ENCODE results near the gene CAMK2B. TPM values are rescaled to one million over a fixed set of nuclear protein-coding genes. Genes with fewer than 3 reads are reported as not detected.
A peak's percentile ranks its signal among the peaks of the same experiment; 100 is the strongest.

The CAMK2B gene
- total and polyA plus RNA-seq, 7 experiments from 2014 or later = 0.12 to 0.61 TPM; not detected in 5

GRCh38 chr7:44292876-44293560 is 32.4 kb downstream of the CAMK2B start:
- peak in 1 of 9 donors; percentile 15 for DNase-seq
- CTCF ChIA-PET = no interaction called here
- no peak overlapping the region for H3K27ac Mint-ChIP-seq

GRCh38 chr7:44292420-44292817 is 33.0 kb downstream of the CAMK2B start:
- POLR2A ChIA-PET = no interaction called here
- Mint-ChIP-seq H3K4me1 (peaks cover 0 to 3% (median 0%) of the 10 kb centered on the region in 7 donors), H3K27me3 (peaks cover 14 to 45% (median 21%) of the 10 kb centered on the region in 5 donors), H3K9me3 (peaks cover 0 to 8% (median 0%) of the 10 kb centered on the region in 11 donors), H3K27ac (no peak overlapping the region), H3K4me3 (no peak overlapping the region), H3K36me3 (peaks cover 0 to 6% (median 5%) of the 10 kb centered on the region in 5 donors)
- ATAC-seq (no peak), DNase-seq (no peak)
- Histone ChIP-seq H3K27me3 (ENCODE audit: control insufficient read depth in 2 of 2, insufficient read depth in 2 of 2, low read length in 2 of 2) (no peaks in the 10 kb centered on the region), H3K4me3 (ENCODE audit: low read length) (no peak overlapping the region), H3K4me1 (ENCODE audit: control insufficient read depth in 2 of 2, insufficient read depth in 2 of 2, low read length in 2 of 2) (no peaks in the 10 kb centered on the region), H3K9me3 (ENCODE audit: control insufficient read depth in 2 of 3, low read length in 3 of 3) (no peaks in the 10 kb centered on the region), H3K36me3 (ENCODE audit: control insufficient read depth in 2 of 3, insufficient read depth in 3 of 3, low read length in 3 of 3) (no peaks in the 10 kb centered on the region), H3K27ac (ENCODE audit: low read depth, low read length) (no peak overlapping the region)
- CTCF ChIA-PET = no interaction called here
- intact Hi-C loops (cut with micrococcal nuclease) = no loop called here

More at GRCh38 chr7:44292876-44293560, 32.4 kb downstream of the CAMK2B start:
- POLR2A ChIA-PET = no interaction called here
- ATAC-seq = no peak
- intact Hi-C loops (cut with micrococcal nuclease) = no loop called here
- H3K4me1 Mint-ChIP-seq = peaks cover 0 to 3% (median 0%) of the 10 kb centered on the region in 7 donors
- H3K4me3 Mint-ChIP-seq = no peak overlapping the region
- peaks cover 15 to 50% (median 23%) of the 10 kb centered on the region in 5 donors for H3K27me3 Mint-ChIP-seq
- H3K27ac ChIP-seq (ENCODE audit: low read depth, low read length) = no peak overlapping the region
- peaks cover 0 to 6% (median 5%) of the 10 kb centered on the region in 5 donors for H3K36me3 Mint-ChIP-seq
- H3K27me3 ChIP-seq (ENCODE audit: control insufficient read depth in 2 of 2, insufficient read depth in 2 of 2, low read length in 2 of 2) = no peaks in the 10 kb centered on the region
- H3K4me3 ChIP-seq (ENCODE audit: low read length) = no peak overlapping the region
- no peaks in the 10 kb centered on the region for H3K4me1 ChIP-seq (ENCODE audit: control insufficient read depth in 2 of 2, insufficient read depth in 2 of 2, low read length in 2 of 2)
- H3K9me3 ChIP-seq (ENCODE audit: control insufficient read depth in 2 of 3, low read length in 3 of 3) = no peaks in the 10 kb centered on the region
- no peaks in the 10 kb centered on the region for H3K36me3 ChIP-seq (ENCODE audit: control insufficient read depth in 2 of 3, insufficient read depth in 3 of 3, low read length in 3 of 3)
- peaks cover 0 to 8% (median 0%) of the 10 kb centered on the region in 11 donors for H3K9me3 Mint-ChIP-seq

- H3K27me3 Mint-ChIP-seq = peaks cover 9 to 41% (median 16%) of the 10 kb centered on the region in 5 donors
- H3K4me3 Mint-ChIP-seq = no peak overlapping the region
Observed at GRCh38 chr7:44291733-44292419, 33.5 kb downstream of the CAMK2B start.

GRCh38 chr7:44291066-44291732 is 34.2 kb downstream of the CAMK2B start:
- no peaks in the 10 kb centered on the region for H3K9me3 ChIP-seq (ENCODE audit: control insufficient read depth in 2 of 3, low read length in 3 of 3)
- peaks cover 5 to 38% (median 16%) of the 10 kb centered on the region in 5 donors for H3K27me3 Mint-ChIP-seq
- no peaks in the 10 kb centered on the region for H3K4me1 ChIP-seq (ENCODE audit: control insufficient read depth in 2 of 2, insufficient read depth in 2 of 2, low read length in 2 of 2)
- no peaks in the 10 kb centered on the region for H3K27me3 ChIP-seq (ENCODE audit: control insufficient read depth in 2 of 2, insufficient read depth in 2 of 2, low read length in 2 of 2)
- intact Hi-C loops (cut with micrococcal nuclease) = no loop called here
- H3K4me1 Mint-ChIP-seq = peaks cover 0 to 3% (median 0%) of the 10 kb centered on the region in 7 donors
- H3K4me3 Mint-ChIP-seq = no peak overlapping the region
- DNase-seq = peak in 2 of 9 donors; percentile 3 to 14
- H3K36me3 Mint-ChIP-seq = peaks cover 0 to 5% (median 4%) of the 10 kb centered on the region in 5 donors
- no peak for ATAC-seq
- no peaks in the 10 kb centered on the region for H3K36me3 ChIP-seq (ENCODE audit: control insufficient read depth in 2 of 3, insufficient read depth in 3 of 3, low read length in 3 of 3)
- H3K9me3 Mint-ChIP-seq = peaks cover 0 to 6% (median 0%) of the 10 kb centered on the region in 11 donors
- ChIA-PET CTCF (no interaction called here), POLR2A (no interaction called here)
- no peak overlapping the region for H3K4me3 ChIP-seq (ENCODE audit: low read length)
- H3K27ac ChIP-seq (ENCODE audit: low read depth, low read length) = no peak overlapping the region
- no peak overlapping the region for H3K27ac Mint-ChIP-seq

More at GRCh38 chr7:44291733-44292419, 33.5 kb downstream of the CAMK2B start:
- Histone ChIP-seq H3K36me3 (ENCODE audit: control insufficient read depth in 2 of 3, insufficient read depth in 3 of 3, low read length in 3 of 3) (no peaks in the 10 kb centered on the region), H3K27me3 (ENCODE audit: control insufficient read depth in 2 of 2, insufficient read depth in 2 of 2, low read length in 2 of 2) (no peaks in the 10 kb centered on the region), H3K27ac (ENCODE audit: low read depth, low read length) (no peak overlapping the region), H3K4me1 (ENCODE audit: control insufficient read depth in 2 of 2, insufficient read depth in 2 of 2, low read length in 2 of 2) (no peaks in the 10 kb centered on the region), H3K9me3 (ENCODE audit: control insufficient read depth in 2 of 3, low read length in 3 of 3) (no peaks in the 10 kb centered on the region), H3K4me3 (ENCODE audit: low read length) (no peak overlapping the region)
- Mint-ChIP-seq H3K36me3 (peaks cover 0 to 6% (median 5%) of the 10 kb centered on the region in 5 donors), H3K9me3 (peaks cover 0 to 6% (median 0%) of the 10 kb centered on the region in 11 donors), H3K27ac (no peak overlapping the region), H3K4me1 (peaks cover 0 to 3% (median 0%) of the 10 kb centered on the region in 7 donors)
- intact Hi-C loops (cut with micrococcal nuclease) = no loop called here
- DNase-seq (peak in 1 of 9 donors; percentile 7), ATAC-seq (no peak)
- CTCF ChIA-PET = no interaction called here
- POLR2A ChIA-PET = no interaction called here

GRCh38 chr7:44290252-44290620 is 35.2 kb downstream of the CAMK2B start:
- ChIA-PET POLR2A (no interaction called here), CTCF (no interaction called here)
- Mint-ChIP-seq H3K27ac (no peak overlapping the region), H3K27me3 (peaks cover 0 to 34% (median 10%) of the 10 kb centered on the region in 5 donors), H3K4me3 (no peak overlapping the region), H3K36me3 (no peaks in the 10 kb centered on the region), H3K9me3 (no peaks in the 10 kb centered on the region), H3K4me1 (peaks cover 0 to 3% (median 0%) of the 10 kb centered on the region in 7 donors)
- peak in 1 of 9 donors; percentile 3 for DNase-seq
- no peaks in the 10 kb centered on the region for H3K36me3 ChIP-seq (ENCODE audit: control insufficient read depth in 2 of 3, insufficient read depth in 3 of 3, low read length in 3 of 3)
- H3K27ac ChIP-seq (ENCODE audit: low read depth, low read length) = no peak overlapping the region
- ATAC-seq = no peak
- H3K9me3 ChIP-seq (ENCODE audit: control insufficient read depth in 2 of 3, low read length in 3 of 3) = no peaks in the 10 kb centered on the region
- no peaks in the 10 kb centered on the region for H3K27me3 ChIP-seq (ENCODE audit: control insufficient read depth in 2 of 2, insufficient read depth in 2 of 2, low read length in 2 of 2)
- intact Hi-C loops (cut with micrococcal nuclease) = no loop called here
- no peak overlapping the region for H3K4me3 ChIP-seq (ENCODE audit: low read length)
- no peaks in the 10 kb centered on the region for H3K4me1 ChIP-seq (ENCODE audit: control insufficient read depth in 2 of 2, insufficient read depth in 2 of 2, low read length in 2 of 2)

GRCh38 chr7:44289341-44290251 is 35.8 kb downstream of the CAMK2B start:
- Histone ChIP-seq H3K9me3 (ENCODE audit: control insufficient read depth in 2 of 3, low read length in 3 of 3) (no peaks in the 10 kb centered on the region), H3K27me3 (ENCODE audit: control insufficient read depth in 2 of 2, insufficient read depth in 2 of 2, low read length in 2 of 2) (no peaks in the 10 kb centered on the region), H3K4me3 (ENCODE audit: low read length) (no peak overlapping the region), H3K4me1 (ENCODE audit: control insufficient read depth in 2 of 2, insufficient read depth in 2 of 2, low read length in 2 of 2) (no peaks in the 10 kb centered on the region), H3K27ac (ENCODE audit: low read depth, low read length) (no peak overlapping the region), H3K36me3 (ENCODE audit: control insufficient read depth in 2 of 3, insufficient read depth in 3 of 3, low read length in 3 of 3) (no peaks in the 10 kb centered on the region)
- ATAC-seq (no peak), DNase-seq (peak in 1 of 9 donors; percentile 2)
- Mint-ChIP-seq H3K27me3 (peaks cover 0 to 30% (median 9%) of the 10 kb centered on the region in 5 donors), H3K27ac (no peak overlapping the region), H3K4me3 (no peak overlapping the region), H3K9me3 (no peaks in the 10 kb centered on the region), H3K4me1 (peaks cover 0 to 3% (median 0%) of the 10 kb centered on the region in 7 donors), H3K36me3 (no peaks in the 10 kb centered on the region)
- CTCF ChIA-PET = no interaction called here
- POLR2A ChIA-PET = no interaction called here
- intact Hi-C loops (cut with micrococcal nuclease) = no loop called here

All from naive thymus-derived CD4-positive, alpha-beta T cell (primary cell).